Fibroblast of lung (primary cell): Measurements from ENCODE around the gene PEX14. TPM values are rescaled to one million over a fixed set of nuclear protein-coding genes. Genes with fewer than 3 reads are reported as not detected.

Experiments used
- DNase-seq, 2 donors: peaks; one replicate each; pipeline versions ENCODE4 v3.0.0 to v3.0.0-alpha.2; 2010; ENCODE audit warnings: low read depth in 2 of 2
- H2AFZ ChIP-seq: 2 replicates; pipeline ENCODE4 v1.5.1; 2012; ENCODE audit warnings: low read length, control low read depth, inconsistent platforms
- H3K27ac ChIP-seq: 2 replicates; pipeline ENCODE4 v1.5.1; 2011; ENCODE audit warnings: low read length, control low read depth; ENCODE audit not compliant: insufficient read depth
- H3K27me3 ChIP-seq: 2 replicates; pipeline ENCODE4 v1.5.1; 2011; ENCODE audit warnings: mild to moderate bottlenecking, low read length; ENCODE audit not compliant: control insufficient read depth, insufficient read depth
- H3K36me3 ChIP-seq: 2 replicates; pipeline ENCODE4 v1.5.1; 2011; ENCODE audit warnings: low read length; ENCODE audit not compliant: control insufficient read depth, insufficient read depth
- H3K4me1 ChIP-seq: 2 replicates; pipeline ENCODE4 v1.5.1; 2011; ENCODE audit warnings: low read length; ENCODE audit not compliant: control insufficient read depth, insufficient read depth; ENCODE audit errors: extremely low read depth
- H3K4me2 ChIP-seq: 2 replicates; pipeline ENCODE4 v1.5.1; 2011; ENCODE audit warnings: low read length, control low read depth; ENCODE audit not compliant: insufficient read depth; ENCODE audit errors: extremely low read depth
- H3K4me3 ChIP-seq, 4 experiments: fragments of 200-600 bp in 1 of 4; sonication (generic) in 1 of 4; replicated peaks in 1 of 4; 2 replicates each; pipeline ENCODE4 v1.5.1; 2011 to 2016; ENCODE audit warnings: low read length in 4 of 4, low read depth in 3 of 4, mild to moderate bottlenecking in 3 of 4, control low read depth in 2 of 4, inconsistent platforms in 1 of 4, mixed read lengths in 1 of 4; ENCODE audit not compliant: insufficient read depth in 1 of 4; ENCODE audit errors: control extremely low read depth in 1 of 4
- H3K79me2 ChIP-seq: 2 replicates; pipeline ENCODE4 v1.5.1; 2012; ENCODE audit warnings: mild to moderate bottlenecking, low read length, inconsistent platforms; ENCODE audit not compliant: control insufficient read depth, insufficient read depth
- H3K9ac ChIP-seq: 2 replicates; pipeline ENCODE4 v1.5.1; 2011; ENCODE audit warnings: mild to moderate bottlenecking, low read length, control low read depth; ENCODE audit not compliant: insufficient read depth
- H3K9me3 ChIP-seq: 2 replicates; pipeline ENCODE4 v1.5.1; 2012; ENCODE audit warnings: low read depth, low read length; ENCODE audit not compliant: control insufficient read depth, insufficient read depth
- H4K20me1 ChIP-seq: 2 replicates; pipeline ENCODE4 v1.5.1; 2011; ENCODE audit warnings: low read length; ENCODE audit not compliant: control insufficient read depth, insufficient read depth; ENCODE audit errors: extremely low read depth
- CTCF ChIP-seq, 2 donors: IDR thresholded peaks in 1 of 2; conservative IDR thresholded peaks in 1 of 2; 1 replicate in 1 of 2; 2 replicates in 1 of 2; pipeline ENCODE4 v1.5.1; 2011 to 2012; ENCODE audit warnings: low read length in 2 of 2, control low read depth in 1 of 2, inconsistent platforms in 1 of 2, low read depth in 1 of 2, mild to moderate bottlenecking in 1 of 2
- EZH2 ChIP-seq: IDR thresholded peaks from 2 replicates; pipeline ENCODE4 v1.5.1; 2012; ENCODE audit warnings: low read length, control low read depth, mild to moderate bottlenecking; ENCODE audit errors: missing control alignments
- polyA plus RNA-seq, 2 donors: library from polyadenylated mRNA; depleted of rRNA in 1 of 2; stranded (reverse) in 1 of 2; unstranded in 1 of 2; fragments of >200 nt; gene quantifications; 2 replicates each; pipeline ENCODE4 v1.2.1, GENCODE V29; 2011 to 2012; ENCODE audit warnings: missing spikeins in 1 of 2
- total RNA-seq: library from RNA; depleted of rRNA; stranded (reverse); fragments of >200 nt; gene quantifications from 2 replicates; pipeline ENCODE4 v1.2.1, GENCODE V29; 2014

The PEX14 gene
- total and polyA plus RNA-seq, 2 donors (not counting 1 experiment from before 2014, with no cell fraction given) = 10.3 to 11.4 TPM

GRCh38 chr1:10507111-10507879 lies 32.5 kb downstream of the PEX14 start:
- H3K27me3 ChIP-seq = no peaks in the 10 kb centered on the region
- no peak overlapping the region for H3K4me2 ChIP-seq
- H4K20me1 ChIP-seq = no peaks in the 10 kb centered on the region
- H2AFZ ChIP-seq = no peak overlapping the region
- no peaks in the 10 kb centered on the region for H3K9me3 ChIP-seq
- no peak overlapping the region for H3K9ac ChIP-seq
- H3K79me2 ChIP-seq = peaks cover 8% of the 10 kb centered on the region
- peaks cover 16% of the 10 kb centered on the region for H3K4me1 ChIP-seq
- H3K36me3 ChIP-seq = no peaks in the 10 kb centered on the region
- H3K27ac ChIP-seq = no peak overlapping the region
- no peak overlapping the region for H3K4me3 ChIP-seq
- DNase-seq = peak; percentile 72 to 86
- peak; percentile 94 to 96 for TF ChIP-seq CTCF (conservative IDR thresholded peaks at IDR 0.05 in 1 of 2, IDR thresholded peaks at IDR 0.05 in 1 of 2; ENCODE audit: low read depth in 1 of 2, low read length in 2 of 2)
- no peak for TF ChIP-seq EZH2

GRCh38 chr1:10508511-10508951 lies 33.8 kb downstream of the PEX14 start:
- Histone ChIP-seq H2AFZ (no peak overlapping the region), H3K27me3 (no peaks in the 10 kb centered on the region), H4K20me1 (no peaks in the 10 kb centered on the region), H3K27ac (no peak overlapping the region), H3K79me2 (peaks cover 15% of the 10 kb centered on the region), H3K4me3 (no peak overlapping the region), H3K36me3 (no peaks in the 10 kb centered on the region), H3K9me3 (no peaks in the 10 kb centered on the region), H3K9ac (no peak overlapping the region), H3K4me1 (peaks cover 16% of the 10 kb centered on the region), H3K4me2 (no peak overlapping the region)
- TF ChIP-seq CTCF (conservative IDR thresholded peaks at IDR 0.05 in 1 of 2, IDR thresholded peaks at IDR 0.05 in 1 of 2; ENCODE audit: low read depth in 1 of 2, low read length in 2 of 2) (no peak), EZH2 (no peak)
- DNase-seq = peak in 1 of 2 donors; percentile 63

DNA sequence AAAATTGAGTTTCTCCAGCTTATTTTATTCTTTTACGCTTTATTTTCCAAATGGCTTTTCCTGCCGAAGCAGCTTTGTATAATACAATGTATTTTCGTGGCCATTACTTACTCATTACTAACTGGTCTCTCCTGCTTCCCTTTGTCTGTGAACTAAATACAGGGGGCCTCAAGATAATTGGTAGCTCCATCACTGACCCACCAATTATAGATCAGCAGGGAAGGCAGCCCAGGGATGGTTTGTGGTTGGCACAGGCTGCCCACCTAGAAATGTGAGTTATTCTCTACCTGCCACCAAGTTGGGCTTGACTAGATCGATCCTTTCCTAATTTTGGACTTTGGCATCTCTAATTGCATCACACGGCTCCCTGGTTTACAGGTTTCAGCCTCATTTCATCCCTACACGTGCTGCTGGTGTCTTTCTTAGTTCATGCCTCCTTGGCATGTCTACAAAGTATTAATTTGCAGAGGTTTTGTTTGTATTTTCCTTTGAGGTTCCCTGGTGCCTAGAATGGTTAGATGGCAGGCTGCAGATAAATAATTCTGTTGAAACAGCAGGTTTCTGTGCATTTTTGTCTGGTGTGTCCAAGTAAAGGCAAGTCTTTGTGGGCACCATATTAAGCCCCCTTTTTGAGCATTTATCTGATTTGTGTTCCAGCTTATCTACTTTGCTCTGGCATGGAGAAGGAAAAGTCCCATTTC lies 35.2 kb downstream of the PEX14 start:
- H3K79me2 ChIP-seq = peaks cover 21% of the 10 kb centered on the region
- no peak for DNase-seq
- H3K27me3 ChIP-seq = no peaks in the 10 kb centered on the region
- H2AFZ ChIP-seq = no peak overlapping the region
- H3K36me3 ChIP-seq = no peaks in the 10 kb centered on the region
- TF ChIP-seq CTCF (conservative IDR thresholded peaks at IDR 0.05 in 1 of 2, IDR thresholded peaks at IDR 0.05 in 1 of 2; ENCODE audit: low read depth in 1 of 2, low read length in 2 of 2) (no peak), EZH2 (no peak)
- H3K9ac ChIP-seq = no peak overlapping the region
- H4K20me1 ChIP-seq = no peaks in the 10 kb centered on the region
- H3K4me1 ChIP-seq = peaks cover 18% of the 10 kb centered on the region
- peak overlapping the region; percentile 76 for H3K4me2 ChIP-seq
- H3K4me3 ChIP-seq = peak overlapping the region in 1 of 4 experiments; percentile 18
- no peaks in the 10 kb centered on the region for H3K9me3 ChIP-seq
- H3K27ac ChIP-seq = peak overlapping the region; percentile 85
